Motor neuron (in vitro differentiated cells): ENCODE measurements around the gene RNF213. TPM values are rescaled to one million over a fixed set of nuclear protein-coding genes. Genes with fewer than 3 reads are reported as not detected.

ENCODE experiments used
- ATAC-seq, 8 experiments: fragments of 200-7000 bp; cut with Tn5 transposase; replicated peaks in 6 of 8; 2 replicates each; pipeline ENCODE4 v1.8.0; 2021; ENCODE audit warnings: mild to moderate bottlenecking in 8 of 8, moderate library complexity in 8 of 8
- H3K27ac ChIP-seq, 2 donors: fragments of 250-450 bp; sonication (Bioruptor Pico); 2 replicates each; pipeline ENCODE4 v1.9.0; 2021; ENCODE audit warnings: antibody characterized with exemption in 2 of 2, mild to moderate bottlenecking in 2 of 2, moderate library complexity in 1 of 2
- H3K4me1 ChIP-seq, 2 donors: fragments of 250-450 bp; sonication (Bioruptor Pico); replicated peaks in 1 of 2; 2 replicates each; pipeline ENCODE4 v1.6.1; 2021; ENCODE audit warnings: antibody characterized with exemption in 2 of 2, mild to moderate bottlenecking in 2 of 2, moderate library complexity in 1 of 2
- H3K4me3 ChIP-seq, 5 donors: fragments of 250-450 bp; sonication (Bioruptor Pico); 2 replicates each; pipeline ENCODE4 v1.9.0; 2021; ENCODE audit warnings: antibody characterized with exemption in 5 of 5, mild to moderate bottlenecking in 5 of 5, moderate library complexity in 4 of 5
- WGBS, 10 experiments: fragments of 450-650 bp; shearing (Covaris generic); methylation state at CpG; one replicate each; pipeline ENCODE4 v1.0.0; 2022; 5-methylcytosine and 5-hydroxymethylcytosine counted together
- in situ Hi-C, 9 experiments: fragments of 400-800 bp; cut with MboI; loops; one replicate each; pipeline ENCODE4 v1.15.0; 2021; ENCODE audit warnings: low sequenced_read_pairs in 9 of 9, low pct_unique_long_range_greater_than_20kb in 2 of 9; ENCODE audit not compliant: unreplicated experiment in 9 of 9
- total RNA-seq, 8 experiments: library from RNA; unstranded; fragments of 300-600 nt; gene quantifications; 2 replicates each; pipeline versions ENCODE4 v1.2.3 to v1.2.4, GENCODE V29; 2022

RNF213 gene
- total RNA-seq, 8 experiments from 2014 or later: 9.2 to 161 (median 29.6) TPM

- H3K4me1 ChIP-seq: peaks cover 29 to 31% of the 10 kb centered on the region in 2 donors
- H3K27ac ChIP-seq: peak overlapping the region; percentile 49 to 87
- peak; percentile 1 to 20 (median 16) for ATAC-seq
- in situ Hi-C loops: no loop called here
- 0 to 26% (median 2%) methylated on average over 1 to 9 of the region's 45 CpGs; no CpG with 5 or more reads in 4 of the 10 experiments for WGBS, 10 experiments
- peak overlapping the region; percentile 41 to 83 (median 68) for H3K4me3 ChIP-seq
These were observed 675 bp downstream of the RNF213 start for GRCh38 chr17:80261159-80261894.

GRCh38 chr17:80261895-80262279 is 1.2 kb downstream of the RNF213 start:
- in situ Hi-C loops: no loop called here
- peak overlapping the region in 1 of 2 donors; percentile 87 for H3K27ac ChIP-seq
- WGBS, 10 experiments: 17 to 57% (median 38%) methylated on average over 1 to 8 of the region's 8 CpGs
- H3K4me1 ChIP-seq: peaks cover 28 to 29% of the 10 kb centered on the region in 2 donors
- ATAC-seq: no peak
- peak overlapping the region in 4 of 5 donors; percentile 49 to 83 (median 69) for H3K4me3 ChIP-seq

GRCh38 chr17:80262291-80262690 is 1.6 kb downstream of the RNF213 start:
- WGBS, 10 experiments: 56 to 86% (median 60%) methylated on average over 1 to 3 of the region's 3 CpGs; no CpG with 5 or more reads in 7 of the 10 experiments

DNA sequence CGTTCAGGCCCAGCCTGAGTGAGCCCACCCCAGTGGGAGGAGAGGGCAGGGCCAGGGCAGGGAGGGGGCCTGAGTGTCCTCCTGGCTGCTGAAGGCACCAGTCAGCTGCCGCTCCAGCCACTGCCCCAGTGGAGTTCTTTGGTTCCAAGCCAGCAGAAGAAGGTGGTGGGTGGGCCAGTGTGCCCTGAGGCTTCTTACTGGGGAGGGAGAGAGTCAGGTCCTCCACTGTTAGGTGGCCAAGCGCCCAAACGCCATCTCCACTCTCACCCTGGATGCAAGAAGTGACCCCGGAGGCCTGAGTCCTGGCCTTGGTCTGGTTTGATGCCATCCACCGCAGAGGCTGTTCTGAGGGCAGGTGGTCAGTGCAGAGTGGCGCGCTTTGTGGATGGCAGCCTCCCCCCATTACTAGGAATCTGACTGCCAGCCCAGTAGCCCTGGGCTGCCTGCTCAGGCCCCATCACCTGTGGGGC is 2.2 kb downstream of the RNF213 start:
- H3K27ac ChIP-seq: peak overlapping the region; percentile 37 to 80

More at GRCh38 chr17:80262291-80262690, 1.6 kb downstream of the RNF213 start:
- peaks cover 27 to 29% of the 10 kb centered on the region in 2 donors for H3K4me1 ChIP-seq
- H3K27ac ChIP-seq: peak overlapping the region in 1 of 2 donors; percentile 80
- peak overlapping the region in 2 of 5 donors; percentile 4 to 68 for H3K4me3 ChIP-seq
- no peak for ATAC-seq
- in situ Hi-C loops: no loop called here

DNA sequence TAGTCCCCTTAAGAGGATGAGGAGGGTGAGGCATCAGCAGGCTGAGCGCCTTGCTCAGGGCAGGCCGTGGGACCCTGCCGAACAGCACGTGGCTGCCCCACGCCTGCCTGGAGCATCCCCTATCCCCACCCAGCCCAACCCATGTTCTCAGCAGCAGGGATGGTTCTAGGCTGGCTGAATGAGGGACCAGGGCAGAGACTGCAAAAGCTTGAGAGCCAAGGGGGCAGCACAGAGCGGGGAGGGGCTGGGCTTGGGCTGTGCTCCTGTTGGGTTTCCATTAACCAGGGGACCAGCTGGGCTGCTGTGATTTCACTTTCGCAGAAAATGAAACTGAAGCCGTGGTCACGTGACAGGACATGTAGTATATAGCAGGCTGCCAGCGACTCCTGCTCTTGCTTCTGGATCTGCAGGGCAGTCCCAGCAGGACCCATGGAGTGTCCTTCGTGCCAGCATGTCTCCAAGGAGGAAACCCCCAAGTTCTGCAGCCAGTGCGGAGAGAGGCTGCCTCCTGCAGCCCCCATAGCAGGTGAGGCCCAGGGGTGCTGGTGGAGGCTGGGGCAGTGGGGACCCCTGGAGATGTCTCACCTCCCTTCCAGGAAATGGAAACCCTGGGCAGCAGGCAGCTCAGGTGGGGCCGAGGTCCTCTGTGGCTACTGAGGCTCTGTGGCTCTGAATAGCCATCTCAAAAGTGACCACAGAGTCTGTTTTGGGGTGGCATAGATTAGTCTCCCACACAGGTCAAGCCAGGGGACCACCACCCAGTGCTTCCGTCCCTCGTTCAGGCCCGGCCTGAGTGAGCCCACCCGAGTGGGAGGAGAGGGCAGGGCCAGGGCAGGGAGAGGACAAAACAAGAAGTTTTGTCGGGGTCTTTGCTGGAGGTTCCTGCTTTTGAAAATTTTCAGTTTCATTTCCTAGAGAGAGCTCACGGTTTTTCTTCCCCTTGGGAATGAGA is 2.9 kb downstream of the RNF213 start:
- in situ Hi-C loops: no loop called here

More for the DNA sequence above, 2.2 kb downstream of the RNF213 start:
- Histone ChIP-seq H3K4me1 (peaks cover 27 to 29% of the 10 kb centered on the region in 2 donors), H3K4me3 (peak overlapping the region in 1 of 5 donors; percentile 4)
- in situ Hi-C loops: no loop called here
- WGBS, 10 experiments: 0 to 93% (median 69%) methylated on average over 1 to 4 of the region's 8 CpGs; no CpG with 5 or more reads in 6 of the 10 experiments
- ATAC-seq: peak in 1 of 8 experiments; percentile 0

DNA sequence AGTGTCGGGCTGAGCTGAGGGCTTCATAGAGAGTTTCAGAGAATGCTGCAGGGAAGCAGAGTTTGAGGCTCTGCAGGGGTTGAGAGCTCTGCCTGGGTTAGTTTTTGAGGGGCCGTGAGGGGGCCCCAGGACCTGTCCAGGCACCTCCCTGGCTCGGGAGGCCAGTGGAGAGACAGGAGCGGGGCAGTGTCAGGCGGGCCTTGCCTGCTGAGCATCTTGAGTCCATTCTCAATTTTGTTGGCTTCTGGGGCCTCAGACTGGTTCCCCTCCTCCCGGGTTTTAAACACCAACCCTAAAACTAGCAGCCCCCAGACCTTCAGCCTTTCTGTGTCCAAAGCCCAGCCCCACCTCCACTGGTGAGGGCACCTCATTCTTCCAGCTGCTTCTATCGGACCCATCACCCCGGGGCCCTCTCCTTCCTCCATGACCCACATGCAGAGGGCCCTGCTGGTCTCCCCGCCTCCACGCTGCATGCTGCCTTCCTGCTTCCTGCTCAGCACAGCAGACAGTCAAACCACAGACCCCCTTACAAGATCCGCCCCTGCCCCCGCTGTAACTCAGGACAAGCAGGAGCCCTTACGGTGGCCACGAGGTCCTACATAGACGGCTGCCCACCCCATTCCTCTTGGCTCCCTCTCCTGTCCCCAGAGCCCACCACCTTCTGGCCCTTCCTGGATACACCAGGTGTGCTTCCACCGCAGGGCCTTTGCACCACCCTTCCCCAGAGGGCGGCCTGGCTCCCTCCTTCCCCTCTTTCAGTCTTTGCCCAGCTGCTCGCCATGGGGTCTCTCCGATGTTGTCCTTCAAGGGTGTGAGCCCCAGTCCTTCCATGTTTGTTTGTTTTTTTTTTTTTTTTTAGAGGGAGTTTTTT is 3.8 kb downstream of the RNF213 start:
- WGBS, 10 experiments: 80 to 100% (median 97%) methylated on average over 1 to 10 of the region's 19 CpGs; no CpG with 5 or more reads in 2 of the 10 experiments
- in situ Hi-C loops: no loop called here
- Histone ChIP-seq H3K4me1 (peaks cover 23 to 27% of the 10 kb centered on the region in 2 donors), H3K27ac (no peak overlapping the region), H3K4me3 (no peak overlapping the region)
- no peak for ATAC-seq

More for the DNA sequence above, 2.9 kb downstream of the RNF213 start:
- 0 to 77% (median 46%) methylated on average over 1 to 7 of the region's 19 CpGs; no CpG with 5 or more reads in 6 of the 10 experiments for WGBS, 10 experiments
- H3K4me1 ChIP-seq: peaks cover 23 to 27% of the 10 kb centered on the region in 2 donors
- no peak overlapping the region for H3K4me3 ChIP-seq
- peak; percentile 18 to 61 (median 32) for ATAC-seq
- H3K27ac ChIP-seq: peak overlapping the region; percentile 59 to 80

DNA sequence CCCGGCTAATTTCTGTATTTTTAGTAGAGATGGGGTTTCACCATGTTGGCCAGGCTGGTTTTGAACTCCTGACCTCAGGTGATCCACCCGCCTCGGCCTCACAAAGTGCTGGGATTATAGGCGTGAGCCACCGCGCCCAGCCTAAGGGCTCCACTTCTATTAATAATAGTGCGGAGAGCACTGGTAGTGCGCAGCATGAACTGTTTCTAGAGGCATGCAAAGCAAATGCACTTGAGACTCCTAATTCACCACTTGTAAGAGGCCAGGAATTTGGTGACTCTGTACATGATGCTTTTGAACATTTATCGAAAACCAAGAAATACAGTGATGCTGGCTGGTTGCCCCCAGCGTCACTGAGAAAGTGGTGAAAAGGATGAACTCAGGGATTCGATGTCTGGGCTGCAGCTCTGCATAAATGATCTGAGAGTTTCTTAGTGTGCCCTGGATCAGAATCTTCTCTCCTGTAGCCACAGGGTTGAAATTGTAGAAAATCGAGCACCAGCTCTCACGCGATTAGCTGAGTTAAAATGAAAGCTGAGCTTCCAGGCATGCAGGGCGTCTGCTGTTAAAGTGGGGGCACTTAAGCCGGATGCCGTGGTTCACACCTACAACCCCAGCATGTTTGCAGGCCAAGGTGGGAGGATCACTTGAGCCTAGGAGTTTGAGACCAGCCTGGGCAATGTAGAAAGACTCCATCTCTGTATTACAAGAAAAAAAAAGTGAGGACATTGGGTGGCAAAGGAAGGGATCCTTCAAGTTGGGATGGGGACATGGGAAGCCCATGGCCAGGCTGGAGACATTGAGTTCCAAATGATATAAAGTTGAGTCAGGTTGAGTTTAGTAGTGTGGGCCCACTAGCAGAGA is 4.8 kb downstream of the RNF213 start:
- no peak overlapping the region for H3K27ac ChIP-seq
- 90 to 98% (median 96%) methylated on average over 4 to 14 of the region's 17 CpGs; no CpG with 5 or more reads in 4 of the 10 experiments for WGBS, 10 experiments
- H3K4me3 ChIP-seq: no peak overlapping the region
- no peak for ATAC-seq
- in situ Hi-C loops: no loop called here
- peaks cover 30 to 35% of the 10 kb centered on the region in 2 donors for H3K4me1 ChIP-seq

GRCh38 chr17:80267391-80267790 is 6.7 kb downstream of the RNF213 start:
- 80 to 100% (median 100%) methylated on average over 1 to 6 of the region's 6 CpGs; no CpG with 5 or more reads in 3 of the 10 experiments for WGBS, 10 experiments
- Histone ChIP-seq H3K4me1 (peaks cover 26 to 30% of the 10 kb centered on the region in 2 donors), H3K27ac (no peak overlapping the region), H3K4me3 (no peak overlapping the region)
- ATAC-seq: no peak
- in situ Hi-C loops: no loop called here

DNA sequence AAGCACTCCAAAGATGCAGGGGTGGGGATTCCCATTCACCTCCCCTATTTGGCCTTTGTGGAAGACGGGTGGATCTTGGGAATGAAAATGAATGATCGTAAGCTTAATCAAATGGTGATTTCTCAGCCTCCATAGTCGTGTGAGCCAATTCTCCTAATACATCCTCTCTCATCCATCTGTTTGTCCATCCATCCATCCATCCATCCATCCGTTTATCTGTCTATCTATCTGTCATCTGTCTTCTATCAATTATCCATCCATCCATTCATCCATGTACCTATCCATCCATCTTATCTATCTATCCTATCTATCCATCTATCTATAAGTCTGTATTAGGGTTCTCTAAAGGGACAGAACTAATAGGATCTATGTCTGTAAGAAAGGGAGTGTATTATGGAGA is 7.8 kb downstream of the RNF213 start:
- 27 to 88% (median 80%) methylated on average over 1 to 4 of the region's 4 CpGs; no CpG with 5 or more reads in 1 of the 10 experiments for WGBS, 10 experiments
- Histone ChIP-seq H3K4me1 (peaks cover 16 to 20% of the 10 kb centered on the region in 2 donors), H3K4me3 (no peak overlapping the region), H3K27ac (no peak overlapping the region)
- no peak for ATAC-seq
- in situ Hi-C loops: no loop called here

DNA sequence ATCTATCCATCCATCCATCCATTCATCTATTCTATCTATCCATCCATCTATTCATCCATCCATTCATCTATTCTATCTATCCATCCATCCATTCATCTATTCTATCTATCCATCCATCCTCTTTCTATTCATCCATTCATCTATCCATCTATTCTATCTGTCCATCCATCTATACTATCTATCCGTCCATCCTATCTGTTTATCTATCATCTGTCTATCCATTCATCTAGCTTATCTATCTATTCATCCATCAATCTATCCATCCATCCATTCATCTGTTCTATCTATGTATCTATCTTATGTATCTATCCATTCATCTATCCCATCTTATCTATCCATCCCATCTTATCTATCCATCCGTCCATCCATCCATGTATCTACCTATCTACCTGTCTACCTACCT is 8.8 kb downstream of the RNF213 start:
- ATAC-seq: no peak
- Histone ChIP-seq H3K27ac (no peak overlapping the region), H3K4me3 (no peak overlapping the region), H3K4me1 (peaks cover 9 to 11% of the 10 kb centered on the region in 2 donors)
- in situ Hi-C loops: no loop called here
- WGBS, 10 experiments: 86 to 100% (median 94%) methylated on average over 1 to 2 of the region's 2 CpGs

DNA sequence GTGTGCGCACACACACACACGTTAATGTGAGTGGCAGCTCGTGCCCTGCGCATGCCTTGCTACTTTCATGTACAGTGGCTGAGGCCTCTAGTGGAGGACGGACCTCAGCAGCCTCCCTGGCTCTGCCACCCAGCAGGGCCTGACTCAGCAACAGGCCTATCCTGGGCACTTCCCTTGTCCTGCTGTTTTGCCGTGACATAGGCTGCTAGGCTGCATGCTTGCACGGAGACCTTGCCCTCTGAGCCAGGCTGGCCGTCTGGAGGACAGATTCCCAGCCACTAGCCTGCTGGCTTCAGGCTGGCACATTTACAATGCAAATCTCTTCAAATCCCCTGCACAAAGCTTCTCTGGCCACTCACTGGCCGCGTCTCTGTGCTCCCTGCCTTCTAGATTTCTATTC is 9.5 kb downstream of the RNF213 start:
- no peak overlapping the region for H3K27ac ChIP-seq

More for the DNA sequence above, 9.5 kb downstream of the RNF213 start:
- peak; percentile 63 to 88 (median 78) for ATAC-seq
- H3K4me3 ChIP-seq: no peak overlapping the region
- in situ Hi-C loops: no loop called here
- H3K4me1 ChIP-seq: peaks cover 9 to 11% of the 10 kb centered on the region in 2 donors
- WGBS, 10 experiments: 0 to 86% (median 42%) methylated on average over 1 to 4 of the region's 10 CpGs; no CpG with 5 or more reads in 5 of the 10 experiments
